SK-N-SH (cell line): ENCODE data around the gene DNAH1. TPM values are rescaled to one million over a fixed set of nuclear protein-coding genes. Genes with fewer than 3 reads are reported as not detected.

Experiments used
- CTCF ChIA-PET: fragments of 300-600, 350-600 bp; formaldehyde crosslinking; extraction: SDS; loops from one replicate; lab custom pipeline; 2021; lab: Yijun Ruan, JAX
- POLR2A ChIA-PET: fragments of 350-600 bp; sonication (Branson Sonifier 250); formaldehyde crosslinking; extraction: SDS; loops from one replicate; lab custom pipeline; 2020; ENCODE audit warnings: antibody characterized with exemption, inconsistent platforms; lab: Yijun Ruan, JAX
- DNase-seq: peaks from one replicate; pipeline ENCODE4 v3.0.0; 2012
- H2AFZ ChIP-seq: fragments of 200-600 bp; sonication (generic); 2 replicates; pipeline ENCODE4 v1.8.1; 2016; ENCODE audit warnings: antibody characterized with exemption, mild to moderate bottlenecking, low read depth
- H3F3A ChIP-seq: fragments of 200-600 bp; sonication (generic); replicated peaks from 2 replicates; pipeline ENCODE3; 2016; ENCODE audit warnings: antibody characterized with exemption, mild to moderate bottlenecking; ENCODE audit not compliant: insufficient read depth
- H3K27ac ChIP-seq, 2 experiments: fragments of 200-500 bp in 1 of 2; fragments of 200-600 bp in 1 of 2; sonication (Bioruptor generic) in 1 of 2; sonication (generic), shearing (Covaris generic) in 1 of 2; 2 replicates each; pipeline versions ENCODE4 v1.5.1 to v1.6.1; 2014 to 2016; ENCODE audit warnings: low read depth in 2 of 2, inconsistent platforms in 1 of 2, low read length in 1 of 2, mild to moderate bottlenecking in 1 of 2, mixed read lengths in 1 of 2
- H3K27me3 ChIP-seq: fragments of 200-600 bp; sonication (generic), shearing (Covaris generic); 2 replicates; pipeline ENCODE4 v1.6.1; 2016; ENCODE audit warnings: mixed run types; ENCODE audit not compliant: insufficient read depth
- H3K36me3 ChIP-seq, 2 experiments: fragments of 200-500 bp in 1 of 2; fragments of 200-600 bp in 1 of 2; sonication (Bioruptor generic) in 1 of 2; sonication (generic) in 1 of 2; replicated peaks in 1 of 2; 2 replicates each; pipeline versions ENCODE3 to v1.5.1; 2014 to 2016; ENCODE audit warnings: low read length in 1 of 2, mild to moderate bottlenecking in 1 of 2; ENCODE audit not compliant: insufficient read depth in 2 of 2, control insufficient read depth in 1 of 2
- H3K4me1 ChIP-seq, 2 experiments: fragments of 200-500 bp in 1 of 2; fragments of 200-600 bp in 1 of 2; sonication (Bioruptor generic) in 1 of 2; sonication (generic), shearing (Covaris generic) in 1 of 2; 2 replicates each; pipeline versions ENCODE4 v1.5.1 to v1.6.1; 2014 to 2016; ENCODE audit warnings: low read depth in 1 of 2, low read length in 1 of 2, mixed run types in 1 of 2; ENCODE audit not compliant: insufficient read depth in 2 of 2, control insufficient read depth in 1 of 2
- H3K4me2 ChIP-seq: fragments of 200-600 bp; sonication (generic), shearing (Covaris generic); 2 replicates; pipeline ENCODE4 v1.6.1; 2017; ENCODE audit warnings: mixed run types
- H3K4me3 ChIP-seq, 2 experiments: fragments of 200-500 bp in 1 of 2; fragments of 200-600 bp in 1 of 2; sonication (Bioruptor generic) in 1 of 2; sonication (generic), shearing (Covaris generic) in 1 of 2; 2 replicates each; pipeline versions ENCODE4 v1.5.1 to v1.8.1; 2014 to 2016; ENCODE audit warnings: low read depth in 2 of 2, inconsistent platforms in 1 of 2, low read length in 1 of 2, mild to moderate bottlenecking in 1 of 2, mixed read lengths in 1 of 2, moderate library complexity in 1 of 2
- H3K79me2 ChIP-seq: fragments of 200-600 bp; sonication (generic); 2 replicates; pipeline ENCODE4 v1.8.1; 2017; ENCODE audit warnings: mild to moderate bottlenecking; ENCODE audit not compliant: insufficient read depth
- H3K9ac ChIP-seq: fragments of 200-600 bp; sonication (generic); 2 replicates; pipeline ENCODE4 v1.6.1; 2017; ENCODE audit warnings: mixed run types
- H3K9me2 ChIP-seq: fragments of 200-600 bp; sonication (generic); 2 replicates; pipeline ENCODE4 v1.6.1; 2017; ENCODE audit warnings: mixed run types
- H3K9me3 ChIP-seq: fragments of 200-600 bp; sonication (generic); 2 replicates; pipeline ENCODE4 v1.6.1; 2017; ENCODE audit warnings: mixed run types, mild to moderate bottlenecking, moderate library complexity
- H4K20me1 ChIP-seq: fragments of 200-600 bp; sonication (generic); 2 replicates; pipeline ENCODE4 v1.6.1; 2017; ENCODE audit warnings: mild to moderate bottlenecking, mixed run types; ENCODE audit not compliant: insufficient read depth
- CHD2 ChIP-seq: fragments of 150-350 bp; IDR thresholded peaks from 2 replicates; pipeline ENCODE4 v1.6.1; 2018; ENCODE audit warnings: low read length; ENCODE audit not compliant: partially characterized antibody
- CTCF ChIP-seq: fragments of 200-600 bp; sonication (generic); IDR thresholded peaks from 2 replicates; pipeline ENCODE4 v1.6.1; 2017; ENCODE audit warnings: antibody characterized with exemption, mild to moderate bottlenecking, moderate library complexity
- EP300 ChIP-seq, 2 experiments: IDR thresholded peaks; 2 replicates each; pipeline versions ENCODE4 v1.4.0 to v1.6.1; 2012; ENCODE audit warnings: borderline replicate concordance in 1 of 2, low read depth in 1 of 2, low read length in 1 of 2
- IRF3 ChIP-seq: fragments of 150-350 bp; IDR thresholded peaks from 2 replicates; pipeline ENCODE4 v1.6.1; 2016; ENCODE audit warnings: mild to moderate bottlenecking, low read depth, low read length
- JUND ChIP-seq: IDR thresholded peaks from 2 replicates; pipeline ENCODE4 v1.4.0; 2012
- MAX ChIP-seq: IDR thresholded peaks from 2 replicates; pipeline ENCODE4 v1.4.0; 2012; ENCODE audit warnings: low read depth
- MEF2A ChIP-seq: IDR thresholded peaks from 2 replicates; pipeline ENCODE4 v1.4.0; 2012; ENCODE audit warnings: low read depth, borderline replicate concordance
- MXI1 ChIP-seq: IDR thresholded peaks from 2 replicates; pipeline ENCODE4 v1.6.1; 2012; ENCODE audit warnings: mild to moderate bottlenecking, low read depth, low read length, improper control_type of control experiment
- RAD21 ChIP-seq: IDR thresholded peaks from 2 replicates; pipeline ENCODE4 v1.6.1; 2012; ENCODE audit warnings: mild to moderate bottlenecking, low read length
- REST ChIP-seq: IDR thresholded peaks from 2 replicates; pipeline ENCODE4 v1.6.1; 2012; ENCODE audit warnings: mild to moderate bottlenecking, low read depth, low read length, moderate library complexity
- RFX5 ChIP-seq: IDR thresholded peaks from 2 replicates; pipeline ENCODE4 v1.6.1; 2012; ENCODE audit warnings: mild to moderate bottlenecking, improper control_type of control experiment, low read length
- TCF12 ChIP-seq: IDR thresholded peaks from 2 replicates; pipeline ENCODE4 v1.4.0; 2012
- USF2 ChIP-seq: fragments of 150-350 bp; IDR thresholded peaks from 2 replicates; pipeline ENCODE4 v1.6.1; 2017; ENCODE audit warnings: antibody characterized with exemption, low read length, low read depth, borderline replicate concordance
- YY1 ChIP-seq: IDR thresholded peaks from 2 replicates; pipeline ENCODE4 v1.4.0; 2012; ENCODE audit warnings: low read depth, mild to moderate bottlenecking
- ZBTB33 ChIP-seq: IDR thresholded peaks from 2 replicates; pipeline ENCODE4 v1.4.0; 2012; ENCODE audit warnings: low read depth, borderline replicate concordance
- WGBS: methylation state at CpG from one replicate; pipeline ENCODE4 v1.1.6; 2017; ENCODE audit warnings: low lambda C conversion rate; 5-methylcytosine and 5-hydroxymethylcytosine counted together
- polyA plus RNA-seq, 3 experiments: library from polyadenylated mRNA; depleted of rRNA; stranded (reverse); fragments of >200 nt; gene quantifications; 2 replicates each; pipeline ENCODE4 v1.2.3, GENCODE V29; 2012

Gene DNAH1
- polyA plus RNA-seq, 1 of the 3 experiments (the other 2 are of a cell fraction) = 5.1 TPM

- H3K4me3 ChIP-seq = no peak overlapping the region
Measured at GRCh38 chr3:52392216-52392930, 76.3 kb downstream of the DNAH1 start.

More at GRCh38 chr3:52392216-52392930, 76.3 kb downstream of the DNAH1 start:
- Histone ChIP-seq H2AFZ (no peak overlapping the region), H3K27ac (no peak overlapping the region), H3F3A (no peaks in the 10 kb centered on the region), H4K20me1 (no peaks in the 10 kb centered on the region), H3K4me2 (no peak overlapping the region), H3K27me3 (no peaks in the 10 kb centered on the region), H3K36me3 (no peaks in the 10 kb centered on the region), H3K9ac (no peak overlapping the region), H3K4me1 (no peaks in the 10 kb centered on the region), H3K9me3 (no peaks in the 10 kb centered on the region), H3K9me2 (no peaks in the 10 kb centered on the region), H3K79me2 (no peaks in the 10 kb centered on the region)
- 86% methylated on average over 13 of the region's 16 CpGs for whole genome bisulfite sequencing
- CTCF ChIA-PET = no interaction called here
- POLR2A ChIA-PET = no interaction called here
- TF ChIP-seq RFX5 (no peak), YY1 (no peak), JUND (no peak), ZBTB33 (no peak), TCF12 (no peak), RAD21 (no peak), MXI1 (no peak), CTCF (no peak), MAX (no peak), IRF3 (no peak), CHD2 (no peak), MEF2A (no peak), EP300 (IDR thresholded peaks at IDR 0.05; ENCODE audit: borderline replicate concordance in 1 of 2, low read depth in 1 of 2, low read length in 1 of 2) (no peak), USF2 (no peak), REST (no peak)
- DNase-seq = no peak
